HFFc6 (cell line): ENCODE results near the gene DELE1. TPM values are rescaled to one million over a fixed set of nuclear protein-coding genes. Genes with fewer than 3 reads are reported as not detected.

Source experiments
- DNase-seq: peaks from one replicate; pipeline ENCODE4 v3.0.0-alpha.2; 2018
- H3K27ac Mint-ChIP-seq: 2 replicates; pipeline ENCODE4 v1.8.0; 2020; ENCODE audit warnings: mild to moderate bottlenecking, mixed read lengths
- H3K27me3 Mint-ChIP-seq: 2 replicates; pipeline ENCODE4 v1.8.0; 2021; ENCODE audit warnings: mild to moderate bottlenecking, moderate library complexity, mixed read lengths; ENCODE audit not compliant: insufficient read depth
- H3K36me3 Mint-ChIP-seq: 2 replicates; pipeline ENCODE4 v1.8.0; 2021; ENCODE audit warnings: low read depth, mixed read lengths
- H3K4me1 Mint-ChIP-seq: 2 replicates; pipeline ENCODE4 v1.8.0; 2020; ENCODE audit warnings: low read depth, mixed read lengths
- H3K4me3 Mint-ChIP-seq: 2 replicates; pipeline ENCODE4 v1.8.0; 2020; ENCODE audit warnings: mild to moderate bottlenecking, moderate library complexity, mixed read lengths
- H3K9me3 Mint-ChIP-seq: 2 replicates; pipeline ENCODE4 v1.8.0; 2020; ENCODE audit warnings: mild to moderate bottlenecking, mixed read lengths
- CTCF ChIP-seq: fragments of 200-600 bp; sonication (generic); IDR thresholded peaks from 2 replicates; pipeline ENCODE4 v1.5.0; 2021; ENCODE audit warnings: antibody characterized with exemption, mild to moderate bottlenecking
- total RNA-seq, 6 experiments: library from RNA; stranded (reverse); fragmentation: NEBNext Ultra II Directional; extraction: Animal tissue kit (Norgen Biotek cat#: 25700); gene quantifications; 2 replicates in 1 of 6; 3 replicates in 5 of 6; pipeline ENCODE4 v1.2.3, GENCODE V29; 2021

The DELE1 gene
- total RNA-seq, 6 experiments from 2014 or later: 44.4 to 54.2 (median 46.7) TPM

- DNase-seq: no peak
- no peak overlapping the region for H3K27ac Mint-ChIP-seq
- H3K27me3 Mint-ChIP-seq: peaks cover 2% of the 10 kb centered on the region
- H3K4me1 Mint-ChIP-seq: peaks cover 22% of the 10 kb centered on the region
- no peak overlapping the region for H3K4me3 Mint-ChIP-seq
- TF ChIP-seq CTCF: no peak
- H3K9me3 Mint-ChIP-seq: no peaks in the 10 kb centered on the region
- no peaks in the 10 kb centered on the region for H3K36me3 Mint-ChIP-seq
Measured at GRCh38 chr5:141965071-141965470, 41.4 kb downstream of the DELE1 start.

- Mint-ChIP-seq H3K9me3 (no peaks in the 10 kb centered on the region), H3K4me1 (peaks cover 18% of the 10 kb centered on the region), H3K27me3 (peaks cover 2% of the 10 kb centered on the region), H3K36me3 (peaks cover 5% of the 10 kb centered on the region; the same call in 1 of the 2 replicates), H3K4me3 (no peak overlapping the region), H3K27ac (no peak overlapping the region)
- no peak for DNase-seq
- no peak for TF ChIP-seq CTCF
Measured at GRCh38 chr5:141966275-141966962, 42.7 kb downstream of the DELE1 start.

- peaks cover 18% of the 10 kb centered on the region for H3K4me1 Mint-ChIP-seq
- peaks cover 5% of the 10 kb centered on the region; the same call in 1 of the 2 replicates for H3K36me3 Mint-ChIP-seq
- no peak overlapping the region for H3K27ac Mint-ChIP-seq
- H3K4me3 Mint-ChIP-seq: no peak overlapping the region
- no peak for TF ChIP-seq CTCF
- DNase-seq: no peak
- peaks cover 2% of the 10 kb centered on the region for H3K27me3 Mint-ChIP-seq
- no peaks in the 10 kb centered on the region for H3K9me3 Mint-ChIP-seq
Measured at GRCh38 chr5:141966963-141967333, 43.3 kb downstream of the DELE1 start.

- Mint-ChIP-seq H3K4me3 (peak within 1 kb of the TSS; percentile 90), H3K27me3 (peaks cover 2% of the 10 kb centered on the region), H3K27ac (peak within 1 kb of the TSS; percentile 98), H3K36me3 (peaks cover 8% of the 10 kb centered on the region), H3K9me3 (no peaks in the 10 kb centered on the region), H3K4me1 (peaks cover 28% of the 10 kb centered on the region)
- DNase-seq: peak; percentile 92
- peak; percentile 93 for TF ChIP-seq CTCF
Measured at GRCh38 chr5:141968914-141969608, 45.4 kb downstream of the DELE1 start, which contains the start of gene RNF14. Gene RNF14, plus strand, starts transcription at chr5:141969105. Its CDS starts 4,484 bp downstream, at chr5:141973589.

GRCh38 chr5:141969783-141970771 lies 46.4 kb downstream of the DELE1 start:
- Mint-ChIP-seq H3K27me3 (peaks cover 2% of the 10 kb centered on the region), H3K9me3 (no peaks in the 10 kb centered on the region), H3K27ac (peak overlapping the region; percentile 98), H3K4me1 (peaks cover 38% of the 10 kb centered on the region), H3K36me3 (peaks cover 17% of the 10 kb centered on the region), H3K4me3 (peak overlapping the region; percentile 90)
- TF ChIP-seq CTCF: no peak
- DNase-seq: no peak
